RWPE2 (cell line): ENCODE measurements around the gene TAF1B.

Source experiments
- ATAC-seq: fragments of 200-7000 bp; cut with Tn5 transposase; 3 replicates; pipeline ENCODE4 v1.9.1; 2021; ENCODE audit warnings: low read depth
- DNase-seq: peaks from one replicate; pipeline ENCODE4 v3.0.0-alpha.2; 2020; ENCODE audit warnings: low spot score
- H3K27ac ChIP-seq: fragments of 450-650 bp; 2 replicates; pipeline ENCODE4 v1.5.1; 2017; ENCODE audit warnings: mild to moderate bottlenecking; ENCODE audit not compliant: poor library complexity, severe bottlenecking
- H3K27me3 ChIP-seq: fragments of 250-450 bp; sonication (Bioruptor Pico); 2 replicates; pipeline ENCODE4 v1.5.1; 2021; ENCODE audit warnings: mild to moderate bottlenecking, moderate library complexity; ENCODE audit not compliant: insufficient read depth, poor library complexity, severe bottlenecking
- H3K36me3 ChIP-seq: fragments of 250-450 bp; sonication (Bioruptor Pico); 2 replicates; pipeline ENCODE4 v1.5.1; 2020; ENCODE audit warnings: low read depth, mild to moderate bottlenecking, moderate library complexity
- H3K4me1 ChIP-seq: fragments of 250-450 bp; sonication (Bioruptor Pico); 2 replicates; pipeline ENCODE4 v1.5.1; 2021; ENCODE audit warnings: mild to moderate bottlenecking, moderate library complexity; ENCODE audit not compliant: insufficient read depth, poor library complexity, severe bottlenecking
- H3K4me3 ChIP-seq: fragments of 250-450 bp; sonication (Bioruptor Pico); 2 replicates; pipeline ENCODE4 v1.5.1; 2021; ENCODE audit warnings: mild to moderate bottlenecking, moderate library complexity; ENCODE audit not compliant: severe bottlenecking
- H3K9me3 ChIP-seq: fragments of 250-450 bp; sonication (Bioruptor Pico); 2 replicates; pipeline ENCODE4 v1.5.1; 2021; ENCODE audit warnings: mild to moderate bottlenecking, moderate library complexity; ENCODE audit not compliant: severe bottlenecking
- CTCF ChIP-seq: fragments of 450-650 bp; IDR thresholded peaks from one replicate; pipeline ENCODE4 v1.5.1; 2017; ENCODE audit warnings: mild to moderate bottlenecking, moderate library complexity; ENCODE audit not compliant: poor library complexity, severe bottlenecking

Gene TAF1B

GRCh38 chr2:9808334-9809063, 34.8 kb upstream of the TAF1B start:
- H3K4me3 ChIP-seq: no peak overlapping the region
- H3K27ac ChIP-seq: peak overlapping the region; percentile 3
- DNase-seq: no peak
- ATAC-seq: no peak
- H3K36me3 ChIP-seq: no peaks in the 10 kb centered on the region
- peaks cover 23% of the 10 kb centered on the region for H3K4me1 ChIP-seq
- no peaks in the 10 kb centered on the region for H3K9me3 ChIP-seq
- H3K27me3 ChIP-seq: no peaks in the 10 kb centered on the region
- TF ChIP-seq CTCF: no peak

GRCh38 chr2:9809064-9809356, 34.3 kb upstream of the TAF1B start:
- H3K4me3 ChIP-seq: no peak overlapping the region
- no peaks in the 10 kb centered on the region for H3K27me3 ChIP-seq
- H3K4me1 ChIP-seq: peaks cover 21% of the 10 kb centered on the region
- TF ChIP-seq CTCF: no peak
- ATAC-seq: peak; percentile 68
- peak; percentile 67 for DNase-seq
- peak overlapping the region; percentile 3 for H3K27ac ChIP-seq
- H3K36me3 ChIP-seq: no peaks in the 10 kb centered on the region
- H3K9me3 ChIP-seq: no peaks in the 10 kb centered on the region

- peak; percentile 42 for DNase-seq
- Histone ChIP-seq H3K27ac (peak overlapping the region; percentile 3), H3K4me1 (peaks cover 21% of the 10 kb centered on the region), H3K27me3 (no peaks in the 10 kb centered on the region), H3K36me3 (no peaks in the 10 kb centered on the region), H3K9me3 (no peaks in the 10 kb centered on the region), H3K4me3 (no peak overlapping the region)
- ATAC-seq: no peak; the same call in 2 of the 3 replicates
- TF ChIP-seq CTCF: no peak
Observed at GRCh38 chr2:9809448-9810088, 33.7 kb upstream of the TAF1B start.

GRCh38 chr2:9811216-9811615, 32.1 kb upstream of the TAF1B start:
- no peak overlapping the region for H3K4me3 ChIP-seq
- no peak for TF ChIP-seq CTCF
- H3K4me1 ChIP-seq: peaks cover 21% of the 10 kb centered on the region
- DNase-seq (no peak), ATAC-seq (no peak)
- H3K9me3 ChIP-seq: no peaks in the 10 kb centered on the region
- H3K27ac ChIP-seq: peak overlapping the region; percentile 53
- no peaks in the 10 kb centered on the region for H3K27me3 ChIP-seq
- no peaks in the 10 kb centered on the region for H3K36me3 ChIP-seq
